HG02763 (cell line): ENCODE data around the gene GRIN3A.

ENCODE experiments used
- ATAC-seq: cut with Tn5 transposase; IDR thresholded peaks from one replicate; pipeline ENCODE4 v1.9.1; 2021; ENCODE audit warnings: mild to moderate bottlenecking, moderate library complexity; ENCODE audit not compliant: unreplicated experiment

GRIN3A gene

GRCh38 chr9:101533334-101534204, 204.9 kb downstream of the GRIN3A start, which contains the start of gene RNF20:
Gene RNF20 (plus strand): TSS chr9:101533853. CDS start chr9:101535424, 1,571 bp downstream.
- peak; percentile 99 for ATAC-seq

GRCh38 chr9:101530076-101530711, 208.3 kb downstream of the GRIN3A start:
- ATAC-seq, result peak; percentile 39

GRCh38 chr9:101528015-101528414, 210.4 kb downstream of the GRIN3A start:
- no peak for ATAC-seq

GRCh38 chr9:101527066-101527465, 211.4 kb downstream of the GRIN3A start:
- no peak for ATAC-seq

- ATAC-seq, result no peak
These were observed 214.1 kb downstream of the GRIN3A start for GRCh38 chr9:101524371-101524770.
